GM19025 (cell line): ENCODE measurements around the gene CALHM2.
A peak's percentile ranks its signal among the peaks of the same experiment; 100 is the strongest.

Experiments used
- ATAC-seq: cut with Tn5 transposase; IDR thresholded peaks from one replicate; pipeline ENCODE4 v1.9.1; 2021; ENCODE audit warnings: mild to moderate bottlenecking, low read depth, moderate library complexity; ENCODE audit not compliant: unreplicated experiment

The CALHM2 gene

DNA sequence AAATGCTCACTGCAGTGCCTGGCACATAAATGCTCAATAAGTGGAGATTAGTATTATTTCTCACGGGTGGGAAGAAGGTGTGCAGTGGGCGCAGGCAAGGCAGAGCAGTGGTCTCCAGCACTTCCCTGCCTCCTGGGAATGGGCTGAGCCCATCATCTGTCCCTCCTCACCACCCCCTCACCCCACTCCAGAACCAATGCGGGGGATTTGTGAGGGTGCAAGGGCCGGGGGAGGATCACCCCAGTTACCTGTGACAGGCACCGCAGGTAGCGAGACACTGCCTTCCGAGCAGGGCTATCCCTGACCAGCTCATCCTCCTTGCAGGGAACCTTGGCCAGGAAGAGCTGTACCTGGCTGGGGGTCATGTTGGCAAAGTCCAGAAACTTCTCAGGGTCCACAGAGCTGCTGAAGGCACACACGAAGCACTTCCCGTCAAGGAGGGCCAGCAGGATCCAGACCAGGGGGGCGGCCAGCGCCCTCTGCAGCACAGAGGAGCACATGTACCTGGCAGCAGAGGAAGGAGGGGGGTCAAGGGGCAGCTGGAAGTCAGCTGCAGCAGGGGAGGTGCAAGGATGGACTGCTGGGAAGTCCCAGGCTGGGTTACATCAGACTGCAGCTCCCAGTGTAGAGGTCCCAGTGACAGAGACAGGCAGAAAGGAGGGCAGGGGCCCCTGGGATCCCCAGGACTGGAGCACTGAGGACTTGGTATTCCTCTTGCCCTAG lies 24.0 kb upstream of the CALHM2 start:
- ATAC-seq, result no peak

DNA sequence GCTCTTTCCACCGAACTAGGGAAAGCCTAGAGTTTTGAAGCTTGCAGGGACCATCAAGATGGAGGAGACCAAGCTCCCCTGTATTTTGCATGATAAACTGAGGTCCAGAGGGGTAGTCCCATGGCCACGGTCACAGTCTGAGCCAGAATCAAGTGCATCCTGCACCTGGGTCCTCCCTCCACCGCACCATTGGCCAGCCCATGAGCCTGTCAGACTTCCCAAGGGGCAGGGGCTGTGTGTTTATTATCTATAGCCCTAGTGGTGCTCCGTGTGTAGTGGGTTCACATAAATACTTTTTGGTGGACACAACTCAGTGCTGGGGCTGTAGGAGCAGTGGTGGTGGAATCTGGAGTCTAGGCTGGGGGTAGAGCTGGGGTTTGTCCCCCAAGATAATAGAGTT lies 23.3 kb upstream of the CALHM2 start:
- no peak for ATAC-seq

DNA sequence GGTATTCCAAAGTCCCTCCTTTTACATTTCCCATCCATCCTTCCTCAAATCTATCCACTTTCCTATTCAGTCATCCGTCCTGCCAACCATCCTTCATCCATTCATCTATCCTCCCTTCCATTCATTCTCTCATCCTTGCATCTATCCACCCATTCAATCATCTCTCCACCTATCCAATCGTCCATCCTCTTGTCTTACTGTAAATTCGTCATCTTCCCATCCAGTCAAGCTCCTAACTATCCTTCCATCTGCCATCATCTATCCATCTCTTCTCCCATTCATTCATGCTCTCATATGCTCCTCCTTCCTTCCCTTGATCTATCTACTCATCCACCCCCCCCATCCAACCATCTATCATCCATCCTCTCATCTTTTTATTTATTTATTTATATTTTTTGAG lies 21.9 kb upstream of the CALHM2 start:
- ATAC-seq, result no peak

DNA sequence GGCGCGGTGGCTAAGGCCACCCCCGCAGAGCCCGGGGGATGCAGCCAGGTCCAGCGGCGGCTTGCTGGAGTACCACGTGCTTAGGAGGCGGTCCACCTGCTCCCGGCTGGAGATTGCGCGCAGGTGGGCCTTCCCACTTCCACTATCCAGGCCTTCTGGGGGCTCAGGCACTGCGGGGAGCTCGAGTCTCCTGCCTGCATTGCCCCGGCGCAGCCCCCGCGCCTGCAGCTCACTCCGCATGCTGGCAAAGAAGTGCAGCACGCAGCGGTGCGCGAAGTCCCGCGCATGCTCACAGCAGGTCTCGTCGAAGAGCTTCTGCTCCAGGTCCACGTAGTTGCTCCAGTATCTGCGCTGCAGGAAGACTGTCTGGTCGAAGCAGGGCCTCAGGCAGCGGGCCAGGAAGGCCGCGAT lies 21.1 kb upstream of the CALHM2 start:
- no peak for ATAC-seq

DNA sequence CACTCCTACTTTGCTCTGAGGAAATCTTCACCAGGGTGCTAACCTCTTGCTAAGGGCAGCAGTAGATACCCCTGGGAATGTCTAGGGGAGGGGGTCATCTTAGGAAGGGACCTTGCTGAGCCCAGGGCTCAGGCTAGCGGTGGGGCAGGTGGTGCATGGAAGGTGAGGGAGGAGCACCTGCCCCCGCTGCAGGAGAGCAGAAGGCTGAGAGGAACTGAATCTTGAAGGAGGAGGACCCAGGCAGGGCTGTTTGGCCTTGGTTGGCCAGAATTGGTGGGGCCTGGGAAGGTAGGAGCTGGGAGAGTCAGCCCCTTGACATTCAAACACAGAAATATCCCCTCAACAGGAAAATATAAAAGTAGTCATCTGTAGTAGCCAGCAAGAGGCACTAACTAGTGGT lies 19.8 kb upstream of the CALHM2 start:
- ATAC-seq, result no peak

DNA sequence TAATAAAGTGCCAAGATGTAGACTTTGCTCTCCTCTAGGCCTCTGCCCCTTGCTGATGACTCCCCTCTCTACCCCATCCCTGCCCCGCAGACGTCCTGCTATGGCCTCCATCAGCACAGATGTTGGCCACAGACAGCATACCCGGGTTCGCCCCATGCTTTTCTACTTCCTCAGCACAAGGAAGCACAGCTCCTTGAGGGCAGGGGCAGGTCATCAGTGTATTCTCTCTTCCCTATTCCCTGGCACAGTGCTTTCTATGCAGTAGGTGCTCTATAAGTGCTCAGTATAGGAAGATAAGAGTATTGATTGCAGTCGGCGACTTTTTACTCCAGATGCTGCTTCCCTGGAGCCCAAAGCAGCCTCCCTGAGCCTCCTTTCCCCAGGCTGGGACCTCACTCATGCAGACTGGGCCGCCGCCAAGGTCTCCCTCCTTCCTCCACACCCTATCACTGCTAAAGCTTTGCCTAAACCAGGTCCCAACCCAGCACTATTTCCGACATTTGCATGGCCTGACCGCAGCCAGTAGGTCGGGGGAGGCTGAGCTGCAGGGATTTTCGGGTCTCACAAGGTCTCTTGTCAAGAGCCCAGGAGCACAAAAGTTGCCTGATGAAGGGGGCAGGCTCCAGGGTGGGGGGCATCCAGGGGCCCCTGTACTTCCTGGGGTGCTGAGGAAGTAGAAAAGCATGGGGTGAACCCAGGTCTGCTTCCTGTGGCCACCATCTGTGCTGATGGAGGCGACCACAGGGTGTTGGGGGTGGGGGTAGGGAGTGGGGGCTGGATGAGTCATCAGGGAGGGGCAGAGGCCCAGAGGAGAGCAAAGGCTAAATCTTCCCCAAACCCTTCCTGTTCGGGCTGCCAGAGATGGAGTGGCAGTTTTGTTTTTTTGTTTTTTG lies 18.8 kb upstream of the CALHM2 start:
- peak; percentile 63 for ATAC-seq

DNA sequence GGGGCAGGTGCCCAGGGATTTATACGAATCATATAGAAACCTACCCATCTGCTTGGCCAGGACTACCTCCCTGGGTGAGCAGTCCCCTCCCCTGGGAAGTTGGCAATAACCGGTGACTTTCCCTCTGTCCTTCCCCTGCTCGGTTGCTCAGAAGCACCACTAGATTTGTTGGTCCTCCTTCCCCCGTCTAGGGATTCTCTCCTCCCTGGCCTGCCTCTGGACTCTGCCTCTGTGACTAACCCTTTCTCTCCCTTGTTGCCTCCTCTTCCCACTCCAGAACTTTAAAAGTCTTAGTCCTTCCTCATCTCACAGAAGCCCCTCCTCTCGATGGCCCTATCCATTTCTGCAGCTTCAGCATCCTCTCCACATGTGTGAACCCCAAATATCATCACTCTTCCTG lies 17.0 kb upstream of the CALHM2 start:
- no peak for ATAC-seq

DNA sequence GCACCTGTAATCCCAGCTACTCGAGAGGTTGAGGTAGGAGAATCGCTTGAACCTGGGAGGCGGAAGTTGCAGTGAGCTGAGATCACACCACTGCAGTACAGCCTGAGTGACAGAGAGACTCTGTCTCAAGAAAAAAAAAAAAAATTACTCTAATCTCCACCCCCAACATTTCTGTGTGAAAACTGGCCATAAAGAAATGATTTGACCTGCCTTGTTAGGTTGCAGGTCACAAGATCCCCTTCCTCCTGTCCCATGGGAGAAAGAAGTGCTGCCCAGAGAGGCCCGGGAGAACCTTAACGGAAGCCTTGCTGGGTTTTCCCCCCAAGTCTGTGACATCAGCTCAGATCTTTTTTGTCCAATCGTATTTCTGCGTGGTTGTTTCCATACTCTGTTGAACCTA lies 15.2 kb upstream of the CALHM2 start:
- peak; percentile 30 for ATAC-seq

DNA sequence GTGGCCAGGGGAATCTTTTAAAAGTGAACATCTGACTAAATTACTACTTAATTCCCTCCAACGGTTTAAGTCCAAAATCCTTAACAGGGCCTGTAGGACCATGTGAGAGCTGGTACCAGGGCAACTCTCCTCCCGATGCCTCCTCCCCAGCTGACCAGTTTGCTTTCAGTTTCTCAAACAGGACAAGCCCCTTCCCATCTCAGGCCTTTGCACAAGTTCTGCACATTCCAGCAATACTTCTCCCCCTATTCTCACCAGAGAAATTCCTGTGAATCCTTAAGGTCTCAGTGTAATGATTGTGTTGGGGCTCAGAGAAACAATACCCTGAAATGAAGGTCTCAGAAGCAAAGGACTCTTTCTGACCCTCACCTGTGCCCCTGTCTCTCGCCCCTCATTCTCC lies 14.6 kb upstream of the CALHM2 start:
- ATAC-seq, result no peak

DNA sequence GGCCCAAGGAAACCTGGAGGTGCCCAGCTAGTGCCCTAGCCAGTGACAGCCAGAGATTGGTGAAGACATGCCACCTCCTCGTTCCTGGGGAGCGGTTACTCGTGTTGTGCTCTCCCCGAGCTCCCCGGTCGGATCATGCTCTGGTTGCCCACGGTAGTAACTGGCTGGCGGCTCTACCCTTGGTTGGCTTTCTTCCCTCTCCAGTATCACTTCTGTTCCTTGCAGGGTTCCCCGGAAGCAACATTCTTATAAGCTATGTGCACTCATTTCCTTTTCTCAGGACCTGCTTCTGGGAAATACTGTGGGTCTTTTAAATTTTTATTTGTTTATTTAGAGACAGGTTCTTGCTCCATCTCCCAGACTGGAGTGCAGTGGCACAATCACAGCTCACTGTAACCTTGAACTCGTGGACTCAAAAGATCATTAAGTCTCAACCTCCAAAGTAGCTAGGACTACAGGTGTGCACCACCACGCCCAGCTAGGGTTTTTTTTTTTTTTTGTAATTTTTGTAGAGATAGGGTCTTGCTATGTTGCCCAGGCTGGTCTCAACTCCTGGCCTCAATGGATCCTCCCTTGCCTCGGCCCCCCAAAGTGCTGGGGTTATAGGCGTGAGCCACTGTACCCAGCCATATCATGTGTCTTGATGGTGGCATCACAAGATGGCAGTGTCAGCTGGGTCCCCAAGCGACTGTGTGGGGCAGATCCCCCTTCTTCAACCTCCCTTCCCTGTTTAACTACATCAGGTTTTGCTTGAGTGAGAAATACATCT lies 13.4 kb upstream of the CALHM2 start:
- ATAC-seq, result no peak

DNA sequence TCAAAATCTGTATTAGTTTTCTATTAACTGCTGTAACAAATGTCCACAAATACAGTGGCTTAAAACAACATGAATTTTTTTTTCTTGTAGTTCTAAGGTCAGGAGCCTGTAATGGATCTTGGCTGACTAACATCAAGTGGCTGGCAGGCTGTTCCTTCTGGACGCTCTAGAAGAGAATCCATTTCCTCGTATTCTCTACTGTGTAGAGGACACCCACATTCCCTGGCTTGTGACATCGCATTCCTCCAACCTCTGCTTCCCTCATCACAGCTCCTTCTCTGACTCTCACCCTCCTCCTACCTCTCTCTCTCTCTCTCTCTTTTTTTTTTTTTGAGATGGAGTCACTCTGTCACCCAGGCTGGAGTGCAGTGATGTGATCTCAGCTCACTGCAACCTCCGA lies 11.3 kb upstream of the CALHM2 start:
- no peak for ATAC-seq

DNA sequence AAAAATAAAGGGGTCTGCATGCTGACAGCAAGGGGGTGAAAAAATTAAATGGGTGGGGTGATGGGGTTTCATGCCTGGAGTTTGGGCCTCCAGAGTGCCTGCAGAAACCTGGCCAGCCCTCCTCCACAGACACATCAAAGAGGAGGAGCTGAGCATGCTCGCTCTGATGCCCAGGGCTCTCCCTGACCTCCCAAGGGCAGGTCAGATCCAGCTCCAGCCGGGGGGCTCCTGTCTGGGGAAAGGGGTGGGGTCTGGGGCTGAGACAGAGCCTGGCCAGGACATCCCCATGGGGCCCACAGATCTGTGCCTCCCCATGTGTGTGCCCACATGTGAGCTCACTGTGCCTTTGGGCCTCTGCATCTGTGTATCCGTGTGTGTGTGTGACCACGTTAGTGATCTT lies 7.4 kb upstream of the CALHM2 start:
- no peak for ATAC-seq

DNA sequence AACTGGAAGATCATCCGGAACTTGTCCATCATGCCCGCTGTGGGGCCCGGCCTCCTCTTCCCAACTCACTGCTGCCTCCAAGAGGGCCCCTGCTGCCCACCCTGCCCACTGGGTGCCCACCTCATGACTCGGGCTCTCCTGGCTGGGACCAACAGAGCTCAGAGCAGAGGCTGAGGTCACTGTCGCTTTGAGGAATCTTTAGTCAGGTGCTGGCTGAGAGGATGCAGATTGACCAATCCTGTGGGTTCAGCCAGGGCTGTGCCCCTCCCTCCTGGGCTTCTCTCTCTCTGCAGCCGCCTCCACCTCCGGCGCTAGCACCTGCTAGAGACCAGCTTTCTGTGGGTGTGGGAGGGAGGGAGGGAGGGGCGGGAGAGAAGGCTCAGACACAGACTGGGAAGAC lies 6.5 kb upstream of the CALHM2 start, which contains the start of gene CALHM1:
Gene CALHM1, minus strand, starts transcription at position 181 of the 400 bp plus-strand sequence. Its CDS starts 149 bp downstream, at position 32.
- ATAC-seq, result peak; percentile 48

DNA sequence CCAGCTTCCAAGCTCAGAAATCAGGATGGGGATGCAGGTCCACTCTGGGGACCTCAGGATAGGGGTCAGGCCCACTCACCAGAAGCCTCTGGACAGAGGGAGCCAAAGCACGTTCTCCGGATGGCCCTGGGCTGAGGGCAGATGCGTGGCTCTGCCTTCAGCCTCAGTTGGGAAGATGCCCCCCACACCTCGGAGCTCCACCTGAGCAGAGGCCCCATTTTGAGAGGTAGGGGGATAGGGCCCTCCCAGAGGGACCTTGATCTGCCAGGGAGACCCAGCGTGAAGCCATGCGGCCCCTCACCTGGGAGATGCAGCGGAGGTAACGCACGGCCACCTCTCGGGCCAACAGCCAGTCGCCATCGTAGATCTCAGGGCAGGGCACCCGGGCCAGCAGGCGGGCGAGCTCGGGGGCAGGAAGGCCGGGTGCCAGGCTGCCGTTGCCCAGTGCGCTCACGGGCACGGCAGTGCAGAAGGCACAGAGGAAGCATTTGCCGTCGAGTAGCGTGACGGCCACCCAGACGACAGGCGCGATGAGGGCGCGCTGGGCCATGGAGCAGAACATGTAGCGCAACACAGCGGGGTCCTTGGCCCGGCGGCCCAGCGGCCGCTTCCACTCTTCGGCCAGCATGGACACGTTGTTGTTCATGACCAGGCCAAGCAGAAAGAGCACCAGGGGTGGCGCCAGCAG lies 5.9 kb upstream of the CALHM2 start:
- no peak for ATAC-seq

DNA sequence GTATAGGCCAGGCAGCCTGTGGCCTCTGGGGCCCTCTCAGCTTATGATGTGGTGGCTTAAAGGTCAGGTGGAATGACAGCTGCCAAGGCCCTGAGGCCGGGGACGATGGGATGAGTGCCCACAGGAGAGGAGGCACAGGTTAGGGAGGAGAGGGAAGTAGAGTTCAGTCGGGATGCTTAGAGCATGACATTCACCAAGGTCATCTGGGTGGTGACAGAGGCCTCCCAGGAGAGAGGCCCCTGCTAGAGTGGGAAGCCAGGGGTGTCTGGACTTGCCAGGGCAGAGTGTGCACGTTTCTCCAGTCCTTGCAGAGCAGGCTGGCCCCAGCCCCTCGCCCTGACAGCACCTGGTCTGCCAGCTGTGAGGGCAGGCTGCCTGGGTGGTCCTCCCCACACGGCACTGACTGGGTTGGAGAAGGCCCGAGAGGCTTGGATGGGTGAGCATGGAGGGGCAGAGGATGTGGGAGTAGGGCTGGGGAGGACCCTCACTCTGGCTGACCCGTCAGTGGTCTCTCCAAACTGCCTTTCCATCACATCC lies 5.1 kb upstream of the CALHM2 start:
- no peak for ATAC-seq

DNA sequence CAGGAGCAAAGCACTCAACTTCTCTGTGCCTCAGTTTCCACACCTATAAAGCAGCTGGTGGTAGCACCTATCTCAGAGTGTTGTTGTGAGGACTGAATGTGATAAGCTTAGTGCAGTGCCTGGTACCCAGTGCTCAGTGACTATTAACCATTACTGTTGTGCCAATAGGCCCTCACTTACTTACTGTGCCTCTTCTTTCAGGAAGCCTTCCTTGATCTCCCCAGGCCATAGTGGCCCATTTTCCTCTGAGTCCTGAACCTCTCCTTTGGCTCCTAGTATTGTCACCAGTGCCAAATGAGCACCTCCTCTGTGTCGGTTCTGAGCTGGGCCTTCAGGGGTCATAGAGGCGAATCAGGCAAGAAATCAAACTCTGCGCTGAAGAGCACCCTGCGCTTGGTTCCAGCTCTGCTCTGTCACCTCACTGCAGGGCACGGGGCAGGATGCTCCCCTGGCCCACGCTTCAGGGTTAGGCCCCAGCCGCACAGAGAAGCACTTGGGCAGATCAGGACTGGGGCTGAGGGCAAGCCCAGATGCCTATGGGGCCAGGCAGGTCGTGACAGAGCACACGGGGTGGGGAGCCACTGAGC lies 4.0 kb upstream of the CALHM2 start:
- no peak for ATAC-seq

DNA sequence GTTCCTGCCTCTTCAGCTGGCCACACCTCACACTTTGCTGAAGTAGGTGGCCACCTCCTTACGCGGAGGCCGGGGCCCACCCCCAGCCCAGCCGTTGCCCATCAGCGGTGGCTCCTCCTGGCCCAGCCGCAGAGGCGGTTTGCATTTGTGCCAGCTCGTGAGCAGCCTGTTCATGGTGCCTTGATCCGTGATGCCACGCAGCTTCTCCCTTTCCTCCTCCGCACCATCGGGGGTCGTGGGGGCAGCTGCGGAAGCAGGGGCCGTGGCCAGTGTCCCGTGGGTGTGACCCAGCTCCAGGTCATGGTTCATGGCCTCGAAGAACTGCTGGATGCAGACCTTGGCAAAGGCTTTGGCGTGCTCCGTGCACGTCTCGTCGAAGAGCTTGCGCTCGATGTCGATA lies 3.1 kb upstream of the CALHM2 start:
- no peak for ATAC-seq

DNA sequence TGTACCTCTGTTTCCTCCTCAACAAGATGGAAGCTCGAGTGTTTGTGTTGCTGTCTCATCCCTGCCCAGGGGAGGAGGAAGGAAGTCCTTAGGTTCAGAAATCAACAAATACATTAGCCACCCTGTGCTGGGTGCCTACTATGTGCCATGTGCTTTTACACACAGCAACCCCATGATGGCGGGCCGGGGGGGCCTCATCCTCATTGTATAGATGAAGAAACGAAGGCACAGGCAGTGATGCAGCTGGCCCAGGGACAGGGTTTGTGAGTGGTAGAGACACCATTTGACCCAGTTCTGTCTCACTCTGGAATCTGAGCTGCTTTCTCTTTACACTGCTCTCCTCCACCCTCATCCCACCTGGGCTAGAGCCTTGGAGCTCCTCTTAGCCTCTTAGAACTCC lies 1.9 kb upstream of the CALHM2 start:
- no peak for ATAC-seq

DNA sequence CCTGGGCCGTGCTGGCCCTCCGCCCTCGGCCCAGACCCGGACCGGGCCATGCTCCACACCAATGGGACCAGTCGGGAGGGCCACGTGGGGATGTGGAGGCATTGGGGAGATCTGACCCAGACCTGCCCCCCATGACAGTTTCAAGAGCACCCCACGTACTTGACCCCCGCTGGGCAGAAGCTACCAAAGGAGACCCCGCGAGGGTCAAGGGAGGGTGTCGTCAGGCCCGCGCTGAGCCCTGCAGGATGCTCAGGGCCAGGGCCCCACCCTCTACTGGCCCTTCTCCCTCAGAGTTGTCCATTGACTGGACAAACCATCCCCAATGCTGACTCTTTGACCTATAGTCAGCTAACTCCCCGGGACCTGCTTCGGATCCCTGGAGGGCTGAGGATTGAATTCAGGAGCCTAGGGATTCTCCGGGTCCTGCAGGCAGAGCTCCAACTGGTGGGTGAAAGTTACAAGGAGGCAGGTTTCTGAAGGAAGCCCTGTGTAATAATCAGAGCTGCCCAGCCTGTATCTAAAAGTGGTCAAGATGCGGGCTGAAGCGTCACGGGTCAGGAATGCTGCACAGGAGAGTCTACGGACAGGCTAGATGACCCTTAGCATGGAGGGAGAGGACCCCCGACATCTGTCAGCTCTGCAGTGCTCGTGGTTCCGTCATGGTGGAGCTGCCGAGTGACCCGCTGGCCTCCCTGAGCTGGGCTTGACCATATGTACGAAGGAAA lies 498 bp upstream of the CALHM2 start:
- ATAC-seq, result no peak
